H1 (cell line): ENCODE results near the gene DMBT1. TPM values are rescaled to one million over a fixed set of nuclear protein-coding genes. Genes with fewer than 3 reads are reported as not detected.

Experiments used
- GABPA ChIP-seq: IDR thresholded peaks from 2 replicates; pipeline ENCODE4 v1.6.1; 2011; ENCODE audit warnings: mild to moderate bottlenecking, low read length, moderate library complexity, borderline replicate concordance; ENCODE audit not compliant: insufficient read depth
- HDAC6 ChIP-seq: IDR thresholded peaks from one replicate; pipeline ENCODE4 v1.7.1; 2012; ENCODE audit warnings: low read depth, mild to moderate bottlenecking, inconsistent platforms, low read length, moderate library complexity
- POU5F1 ChIP-seq: IDR thresholded peaks from 2 replicates; pipeline ENCODE4 v1.6.1; 2011; ENCODE audit warnings: low read depth, mild to moderate bottlenecking, low read length, moderate library complexity
- SIX5 ChIP-seq: IDR thresholded peaks from 2 replicates; pipeline ENCODE4 v1.6.1; 2011; ENCODE audit warnings: mild to moderate bottlenecking, low read depth, low read length
- SRF ChIP-seq: IDR thresholded peaks from 2 replicates; pipeline ENCODE4 v1.6.1; 2011; ENCODE audit warnings: mild to moderate bottlenecking, low read depth, low read length, moderate library complexity
- TAF7 ChIP-seq: optimal IDR thresholded peaks from 2 replicates; pipeline ENCODE3; 2011; ENCODE audit warnings: low read depth, mild to moderate bottlenecking, inconsistent platforms, low read length, moderate library complexity, borderline replicate concordance
- TBP ChIP-seq: IDR thresholded peaks from 2 replicates; pipeline ENCODE4 v1.6.1; 2011; ENCODE audit warnings: low read depth, low read length, improper control_type of control experiment
- polyA plus RNA-seq, 7 experiments: library from polyadenylated mRNA; depleted of rRNA in 3 of 7; stranded (reverse) in 5 of 7; unstranded in 2 of 7; fragments of >200 nt in 5 of 7; fragments of 200-250 nt in 2 of 7; gene quantifications; 1 replicate in 5 of 7; 2 replicates in 1 of 7; 4 replicates in 1 of 7; pipeline versions ENCODE4 v1.2.1 to v1.2.3, GENCODE V29; 2011 to 2013; ENCODE audit warnings: missing spikeins in 2 of 7, mixed read lengths in 2 of 7
- total RNA-seq: library from RNA; stranded (reverse); fragmentation: NEBNext Ultra II Directional; extraction: Animal tissue kit (Norgen Biotek cat#: 25700); gene quantifications from 2 replicates; pipeline ENCODE4 v1.2.1, GENCODE V29; 2021

Gene DMBT1
- total and polyA plus RNA-seq, 2 of the 8 experiments (the other 6 are each of a cell fraction or from before 2014, with no cell fraction given) = 0.03 TPM; not detected in 1

GRCh38 chr10:122560279-122560804 is at the start of gene DMBT1 (continued):
- TF ChIP-seq SIX5 = no peak
- no peak for TF ChIP-seq TBP
- no peak for TF ChIP-seq TAF7
- no peak for TF ChIP-seq POU5F1
- TF ChIP-seq SRF = no peak
- no peak for TF ChIP-seq GABPA
- no peak for TF ChIP-seq HDAC6
